Stimulated activated naive CD8-positive, alpha-beta T cell treated with anti-CD3 and anti-CD28 coated beads, Interleukin-15, amount 100 ng/mL, for 72 hours (primary cell): Measurements from ENCODE around the gene RBM20.
"Not testable (repeated sequence)": the region's sequence is repeated elsewhere in the genome, so short reads cannot be mapped to it uniquely, and the experiment has no call there.

Source experiments
- ATAC-seq: fragments of 150-1000 bp; cut with Tn5 transposase; 2 replicates; pipeline ENCODE4 v1.10.0; 2021; ENCODE audit warnings: mild to moderate bottlenecking, moderate library complexity
- DNase-seq, 2 donors: peaks; one replicate each; pipeline ENCODE4 v3.0.0; 2021 to 2022
- H3K27ac Mint-ChIP-seq, 2 donors: one replicate each; pipeline ENCODE4 v1.8.0; 2022; ENCODE audit warnings: mild to moderate bottlenecking in 2 of 2, mixed read lengths in 2 of 2, moderate library complexity in 2 of 2
- H3K27me3 Mint-ChIP-seq: one replicate; pipeline ENCODE4 v1.8.0; 2022; ENCODE audit warnings: mixed read lengths
- H3K4me1 Mint-ChIP-seq: one replicate; pipeline ENCODE4 v1.8.0; 2022; ENCODE audit warnings: mild to moderate bottlenecking, mixed read lengths
- H3K4me3 Mint-ChIP-seq, 2 donors: one replicate each; pipeline ENCODE4 v1.8.0; 2022; ENCODE audit warnings: mild to moderate bottlenecking in 2 of 2, mixed read lengths in 2 of 2, moderate library complexity in 1 of 2
- H3K9me3 Mint-ChIP-seq, 2 donors: one replicate each; pipeline ENCODE4 v1.8.0; 2022; ENCODE audit warnings: mixed read lengths in 2 of 2

The RBM20 gene

DNA sequence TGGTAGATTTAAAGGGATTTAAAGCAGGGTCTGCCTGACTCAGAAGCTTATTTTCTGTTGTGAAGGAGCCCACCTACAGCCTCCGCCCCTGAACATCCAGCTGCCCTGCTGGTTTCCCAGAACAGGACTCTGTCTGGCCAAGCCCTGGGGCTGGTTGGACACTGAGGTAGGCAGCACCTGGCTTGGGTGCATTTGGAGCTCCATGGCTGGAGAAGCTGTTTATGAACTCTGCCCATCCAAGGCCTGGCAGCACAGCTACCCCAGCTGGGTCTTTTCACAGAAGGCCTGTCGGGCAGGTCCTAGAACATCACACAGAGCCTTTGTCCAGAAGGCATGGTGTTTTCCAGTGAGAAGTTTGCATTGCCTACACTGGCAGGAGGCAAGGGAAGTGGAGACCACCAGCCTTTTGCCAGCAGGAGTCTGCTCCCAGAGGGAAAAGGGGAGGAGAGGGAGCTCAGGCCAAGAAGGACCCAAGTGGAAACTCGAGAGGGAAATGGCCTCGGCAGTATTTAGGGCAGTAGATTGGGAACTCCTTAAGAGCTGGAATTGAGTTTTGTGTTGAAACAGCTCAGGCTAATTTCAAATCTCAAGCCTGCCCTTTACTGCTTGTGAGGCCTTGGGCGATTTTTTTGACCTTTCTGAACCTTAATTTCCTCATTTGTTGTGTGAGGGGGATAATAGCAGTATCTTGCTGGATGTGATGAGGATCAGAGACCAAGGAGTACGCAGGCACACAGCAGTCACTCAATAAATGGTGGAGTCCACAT, 215.3 kb downstream of the RBM20 start:
- DNase-seq (no peak), ATAC-seq (no peak)
- peaks cover 0 to 7% of the 10 kb centered on the region in 2 donors for H3K9me3 Mint-ChIP-seq
- H3K4me1 Mint-ChIP-seq, result peaks cover 77% of the 10 kb centered on the region
- peak overlapping the region; percentile 93 to 97 for H3K27ac Mint-ChIP-seq
- H3K27me3 Mint-ChIP-seq, result no peaks in the 10 kb centered on the region
- peak overlapping the region; percentile 60 to 71 for H3K4me3 Mint-ChIP-seq

GRCh38 chr10:110859973-110860376, 215.8 kb downstream of the RBM20 start:
- peak overlapping the region; percentile 96 to 97 for H3K27ac Mint-ChIP-seq
- no peak for ATAC-seq
- no peaks in the 10 kb centered on the region for H3K27me3 Mint-ChIP-seq
- H3K4me1 Mint-ChIP-seq, result peaks cover 80% of the 10 kb centered on the region
- H3K4me3 Mint-ChIP-seq, result peak overlapping the region; percentile 60 to 71
- peaks cover 0 to 4% of the 10 kb centered on the region in 2 donors for H3K9me3 Mint-ChIP-seq
- no peak for DNase-seq

DNA sequence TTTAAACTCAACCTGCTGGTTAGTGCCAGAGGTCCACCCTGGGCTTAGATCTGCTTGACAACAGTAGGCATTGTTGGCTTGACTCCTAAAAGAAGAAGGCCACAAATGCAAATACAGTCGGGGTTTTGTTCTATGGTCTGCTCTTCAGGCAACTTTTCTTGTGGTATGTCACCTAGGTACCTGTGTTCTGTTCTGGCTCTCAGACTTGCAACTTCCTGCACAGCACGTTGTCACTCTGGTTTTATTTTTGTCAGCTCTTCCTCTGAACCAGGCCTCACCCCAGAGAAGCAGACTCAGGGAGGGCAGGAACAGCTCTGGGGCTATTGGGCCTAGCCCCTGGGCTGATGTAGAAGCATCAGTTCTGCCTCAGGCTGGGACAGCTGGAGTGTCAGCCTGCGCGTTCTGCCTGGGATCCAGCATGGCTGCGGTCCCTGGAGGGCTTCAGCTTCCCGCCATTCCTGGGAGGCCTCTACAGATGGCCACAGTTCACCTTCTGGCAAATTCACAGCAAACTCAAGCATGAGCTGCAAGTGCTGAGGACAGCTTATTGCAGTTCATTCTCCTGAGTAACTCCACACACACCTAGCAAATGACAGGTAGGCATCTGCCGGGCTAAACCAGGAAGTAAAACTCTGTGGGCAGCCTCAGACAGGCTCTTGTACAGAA, 216.6 kb downstream of the RBM20 start:
- peak in 1 of 2 donors; percentile 60 for DNase-seq
- H3K9me3 Mint-ChIP-seq, result no peaks in the 10 kb centered on the region
- H3K27me3 Mint-ChIP-seq, result no peaks in the 10 kb centered on the region
- peak overlapping the region; percentile 60 to 71 for H3K4me3 Mint-ChIP-seq
- peaks cover 83% of the 10 kb centered on the region for H3K4me1 Mint-ChIP-seq
- peak; percentile 75 for ATAC-seq
- H3K27ac Mint-ChIP-seq, result peak overlapping the region; percentile 96 to 97

DNA sequence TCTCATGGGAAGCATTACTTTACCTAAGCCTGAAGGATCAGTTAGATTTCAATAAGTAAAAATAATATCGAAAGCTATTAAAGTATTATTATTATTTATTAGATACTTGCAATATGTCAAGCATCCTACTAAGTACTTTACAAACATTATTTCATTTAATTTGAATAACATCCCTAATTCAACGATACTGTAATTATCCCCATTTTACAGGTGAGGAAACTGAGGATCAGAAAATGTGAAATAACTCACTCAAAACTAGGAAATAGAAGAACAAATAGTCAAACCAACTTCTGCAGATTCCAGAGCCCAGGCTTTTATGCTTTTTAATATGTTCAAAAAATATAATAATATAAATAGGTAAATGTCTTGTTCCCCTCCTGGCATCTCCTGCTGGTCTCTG, 217.3 kb downstream of the RBM20 start:
- no peak for ATAC-seq
- DNase-seq, result no peak
- H3K27me3 Mint-ChIP-seq, result no peaks in the 10 kb centered on the region
- H3K4me3 Mint-ChIP-seq, result peak overlapping the region in 1 of 2 donors; percentile 60
- peaks cover 90% of the 10 kb centered on the region for H3K4me1 Mint-ChIP-seq
- H3K27ac Mint-ChIP-seq, result peak overlapping the region; percentile 96 to 97
- no peaks in the 10 kb centered on the region for H3K9me3 Mint-ChIP-seq

- H3K9me3 Mint-ChIP-seq, result no peaks in the 10 kb centered on the region
- H3K4me1 Mint-ChIP-seq, result peaks cover 95% of the 10 kb centered on the region
- peak overlapping the region; percentile 43 to 44 for H3K4me3 Mint-ChIP-seq
- no peak for DNase-seq
- no peak for ATAC-seq
- peak overlapping the region; percentile 15 to 82 for H3K27ac Mint-ChIP-seq
- H3K27me3 Mint-ChIP-seq, result no peaks in the 10 kb centered on the region
Observed at GRCh38 chr10:110861930-110862649, 218.0 kb downstream of the RBM20 start.

DNA sequence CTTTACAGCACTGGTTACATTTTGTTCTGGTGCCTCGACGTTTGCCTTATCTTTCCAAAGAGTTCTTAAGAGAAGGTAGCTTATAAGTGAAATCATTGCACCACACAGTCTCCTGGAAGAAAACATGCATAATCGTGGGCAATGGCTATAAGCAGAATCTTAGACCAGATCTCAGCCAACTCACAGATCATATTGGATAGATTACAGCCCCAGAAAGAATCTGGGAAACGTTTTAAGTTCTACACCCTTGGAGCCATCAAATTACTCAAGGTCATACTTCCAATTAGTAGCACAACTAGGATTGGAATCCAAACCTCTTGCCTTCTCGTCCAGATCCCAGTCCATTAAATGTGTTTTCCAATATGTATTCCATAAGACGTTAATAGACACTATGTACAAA, 218.8 kb downstream of the RBM20 start:
- H3K27me3 Mint-ChIP-seq, result no peaks in the 10 kb centered on the region
- H3K9me3 Mint-ChIP-seq, result no peaks in the 10 kb centered on the region
- H3K4me1 Mint-ChIP-seq, result peaks cover 95% of the 10 kb centered on the region
- H3K27ac Mint-ChIP-seq, result peak overlapping the region in 1 of 2 donors; percentile 88
- ATAC-seq (no peak), DNase-seq (no peak)
- no peak overlapping the region for H3K4me3 Mint-ChIP-seq

DNA sequence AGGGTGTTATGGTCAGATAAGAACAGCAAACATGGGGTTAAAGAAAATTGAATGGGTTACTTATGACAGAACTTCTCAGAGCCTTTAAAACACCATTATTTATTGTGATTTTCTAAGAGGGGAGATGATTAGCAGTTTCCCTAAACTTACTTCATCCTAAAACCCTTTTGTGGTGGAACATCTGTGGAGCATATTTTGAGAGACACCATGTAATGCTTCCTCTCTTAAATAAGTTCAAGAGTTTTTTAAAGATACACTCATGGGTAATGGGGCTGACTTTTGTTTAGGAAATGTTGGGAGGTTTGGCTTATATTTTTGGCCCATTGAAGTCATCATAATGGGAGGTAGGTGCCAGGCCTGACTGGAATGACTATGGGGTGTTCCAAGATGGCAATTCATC, 219.2 kb downstream of the RBM20 start:
- Mint-ChIP-seq H3K9me3 (no peaks in the 10 kb centered on the region), H3K27me3 (no peaks in the 10 kb centered on the region), H3K4me3 (no peak overlapping the region), H3K4me1 (peaks cover 95% of the 10 kb centered on the region), H3K27ac (peak overlapping the region in 1 of 2 donors; percentile 63)
- no peak for DNase-seq
- no peak for ATAC-seq

- Mint-ChIP-seq H3K4me1 (peaks cover 96% of the 10 kb centered on the region), H3K27ac (peak overlapping the region in 1 of 2 donors; percentile 63), H3K4me3 (peak overlapping the region; percentile 35 to 48), H3K27me3 (no peaks in the 10 kb centered on the region), H3K9me3 (no peaks in the 10 kb centered on the region)
- ATAC-seq (no peak), DNase-seq (no peak)
Observed at GRCh38 chr10:110863956-110864355, 219.8 kb downstream of the RBM20 start.

DNA sequence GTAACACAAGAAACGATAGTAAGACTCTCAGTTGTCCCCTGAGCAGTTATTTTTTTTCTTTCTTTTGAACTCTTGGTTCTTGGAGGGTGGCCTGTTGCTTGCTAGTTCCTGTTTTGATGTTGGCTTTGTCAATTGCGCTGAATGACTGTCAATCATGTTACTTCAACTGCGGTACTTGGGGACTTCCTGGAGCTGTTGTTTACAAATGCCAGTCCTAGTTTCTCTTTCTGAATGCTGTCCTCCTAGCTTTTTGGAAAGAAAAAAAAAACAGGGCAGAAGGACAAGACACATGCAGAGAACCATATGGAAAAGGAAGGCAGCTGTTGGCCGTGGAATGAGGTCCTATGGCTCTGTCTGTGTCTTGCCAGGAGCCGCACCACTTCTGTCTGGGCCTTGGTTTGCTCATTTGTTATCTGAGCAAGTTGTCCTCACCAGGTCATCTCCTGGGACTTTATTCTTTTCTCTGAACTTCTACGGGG, 220.6 kb downstream of the RBM20 start:
- Mint-ChIP-seq H3K9me3 (no peaks in the 10 kb centered on the region), H3K4me3 (peak overlapping the region; percentile 79 to 91), H3K4me1 (peaks cover 96% of the 10 kb centered on the region), H3K27me3 (no peaks in the 10 kb centered on the region), H3K27ac (peak overlapping the region; percentile 94 to 99)
- ATAC-seq (peak; percentile 83), DNase-seq (peak; percentile 55 to 70)

GRCh38 chr10:110865186-110865808, 221.2 kb downstream of the RBM20 start:
- ATAC-seq (peak; percentile 21), DNase-seq (no peak)
- peaks cover 96% of the 10 kb centered on the region for H3K4me1 Mint-ChIP-seq

GRCh38 chr10:110865809-110866482, 221.8 kb downstream of the RBM20 start:
- DNase-seq (no peak), ATAC-seq (peak; percentile 51)
- peak overlapping the region; percentile 68 to 99 for H3K27ac Mint-ChIP-seq
- H3K9me3 Mint-ChIP-seq, result no peaks in the 10 kb centered on the region
- peaks cover 96% of the 10 kb centered on the region for H3K4me1 Mint-ChIP-seq
- H3K4me3 Mint-ChIP-seq, result peak overlapping the region; percentile 79 to 91
- no peaks in the 10 kb centered on the region for H3K27me3 Mint-ChIP-seq

More at GRCh38 chr10:110865186-110865808, 221.2 kb downstream of the RBM20 start:
- H3K4me3 Mint-ChIP-seq, result peak overlapping the region; percentile 79 to 91
- H3K9me3 Mint-ChIP-seq, result no peaks in the 10 kb centered on the region
- H3K27me3 Mint-ChIP-seq, result no peaks in the 10 kb centered on the region
- peak overlapping the region; percentile 94 to 99 for H3K27ac Mint-ChIP-seq

- Mint-ChIP-seq H3K4me3 (peak overlapping the region; percentile 47 to 53), H3K4me1 (peaks cover 92% of the 10 kb centered on the region)
- not testable (repeated sequence) for H3K9me3 Mint-ChIP-seq
Observed at GRCh38 chr10:110867011-110867806, 223.1 kb downstream of the RBM20 start.

DNA sequence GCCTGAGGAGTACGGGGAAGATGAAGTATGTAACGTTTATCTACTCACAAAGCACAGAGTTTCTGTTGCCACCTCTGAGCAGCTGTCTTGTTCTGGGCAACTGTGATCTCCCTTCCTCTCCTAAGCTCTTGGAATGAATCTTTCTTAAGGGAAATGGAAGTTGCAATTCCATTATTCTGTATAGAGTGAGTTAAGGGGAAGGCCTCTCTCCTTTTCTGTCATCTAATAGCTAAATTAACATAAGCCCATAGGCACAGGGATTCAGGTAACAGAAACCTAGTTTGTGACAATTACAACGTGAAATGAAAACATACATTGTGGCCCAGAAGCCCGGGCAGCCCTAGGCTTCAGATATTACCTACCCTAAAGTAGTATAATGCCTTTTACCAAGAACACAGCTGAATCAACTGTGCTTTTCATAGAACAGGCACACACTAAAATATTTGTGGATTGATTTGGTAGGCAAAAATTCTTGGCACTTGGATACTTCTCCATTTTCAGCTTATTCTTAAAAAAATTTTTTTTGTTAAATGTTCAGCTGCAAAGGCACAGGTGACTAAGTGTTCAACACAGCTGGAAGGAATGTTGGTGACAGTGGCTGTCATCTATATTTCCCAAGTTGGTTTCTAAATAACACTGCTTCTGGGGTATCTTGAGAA, 223.8 kb downstream of the RBM20 start:
- no peaks in the 10 kb centered on the region for H3K27me3 Mint-ChIP-seq
- peak overlapping the region; percentile 53 to 95 for H3K27ac Mint-ChIP-seq
- peaks cover 85% of the 10 kb centered on the region for H3K4me1 Mint-ChIP-seq
- DNase-seq (no peak), ATAC-seq (no peak)
- H3K9me3 Mint-ChIP-seq, result no peaks in the 10 kb centered on the region
- peak overlapping the region; percentile 83 to 93 for H3K4me3 Mint-ChIP-seq

More at GRCh38 chr10:110867011-110867806, 223.1 kb downstream of the RBM20 start:
- H3K27ac Mint-ChIP-seq, result peak overlapping the region; percentile 53 to 95
- ATAC-seq, H3K27me3 Mint-ChIP-seq, DNase-seq: not testable (repeated sequence)
